DMS153 treated with DMSO at 0.1 percent for 48 hours (cell line): ENCODE results near the gene DCAF11.
"Not testable (repeated sequence)": the region's sequence is repeated elsewhere in the genome, so short reads cannot be mapped to it uniquely, and the experiment has no call there.

Experiments
- DNase-seq: peaks from one replicate; lab custom pipeline; 2025; ENCODE audit not compliant: unreplicated experiment; lab: John Stamatoyannopoulos, UW

DCAF11 gene

GRCh38 chr14:24095271-24096068 lies 19.1 kb upstream of the DCAF11 start:
- no peak for DNase-seq

GRCh38 chr14:24096545-24097181 lies 17.9 kb upstream of the DCAF11 start:
- DNase-seq = no peak

- DNase-seq = no peak
These were observed 16.2 kb upstream of the DCAF11 start for GRCh38 chr14:24098229-24098926.

- DNase-seq = peak; percentile 8
These were observed 15.4 kb upstream of the DCAF11 start for GRCh38 chr14:24098927-24099813.

- DNase-seq = no peak
These were observed 14.2 kb upstream of the DCAF11 start for GRCh38 chr14:24100197-24100981.

- no peak for DNase-seq
These were observed 13.5 kb upstream of the DCAF11 start for GRCh38 chr14:24100982-24101494.

GRCh38 chr14:24102357-24103048 lies 12.1 kb upstream of the DCAF11 start:
- no peak for DNase-seq

GRCh38 chr14:24103451-24103850 lies 11.1 kb upstream of the DCAF11 start:
- DNase-seq = no peak

GRCh38 chr14:24105609-24106239 lies 8.9 kb upstream of the DCAF11 start:
- not testable (repeated sequence) for DNase-seq

GRCh38 chr14:24106672-24107271 lies 7.8 kb upstream of the DCAF11 start:
- no peak for DNase-seq

GRCh38 chr14:24108336-24108874 lies 6.2 kb upstream of the DCAF11 start:
- DNase-seq = no peak

GRCh38 chr14:24110060-24110459 lies 4.5 kb upstream of the DCAF11 start:
- DNase-seq = no peak

- no peak for DNase-seq
These were observed 4.1 kb upstream of the DCAF11 start for GRCh38 chr14:24110523-24110922.

GRCh38 chr14:24113379-24113800 lies 1.2 kb upstream of the DCAF11 start:
- DNase-seq = no peak

- DNase-seq = peak; percentile 74
These were observed 611 bp upstream of the DCAF11 start for GRCh38 chr14:24113801-24114531.

GRCh38 chr14:24115422-24116127 lies 998 bp downstream of the DCAF11 start:
- no peak for DNase-seq
